Immature natural killer cell (primary cell): ENCODE results near the gene C10orf71. TPM values are rescaled to one million over a fixed set of nuclear protein-coding genes. Genes with fewer than 3 reads are reported as not detected.

Experiments
- DNase-seq, 3 donors: peaks; one replicate each; pipeline ENCODE4 v3.0.0; 2022; ENCODE audit warnings: mixed read lengths in 1 of 3
- H3K27ac Mint-ChIP-seq, 6 donors: one replicate each; pipeline ENCODE4 v1.8.0; 2020; ENCODE audit warnings: mixed read lengths in 6 of 6, mild to moderate bottlenecking in 5 of 6, inconsistent platforms in 4 of 6, moderate library complexity in 3 of 6
- H3K27me3 Mint-ChIP-seq, 3 donors: one replicate each; pipeline ENCODE4 v1.8.0; 2020 to 2021; ENCODE audit warnings: low read depth in 3 of 3, mild to moderate bottlenecking in 3 of 3, mixed read lengths in 3 of 3, moderate library complexity in 3 of 3, inconsistent platforms in 1 of 3
- H3K36me3 Mint-ChIP-seq, 3 donors: one replicate each; pipeline ENCODE4 v1.8.0; 2020; ENCODE audit warnings: mixed read lengths in 3 of 3, inconsistent platforms in 2 of 3, mild to moderate bottlenecking in 2 of 3
- H3K4me1 Mint-ChIP-seq, 2 donors: one replicate each; pipeline ENCODE4 v1.8.0; 2020; ENCODE audit warnings: inconsistent platforms in 2 of 2, mild to moderate bottlenecking in 2 of 2, mixed read lengths in 2 of 2, moderate library complexity in 1 of 2
- H3K4me3 Mint-ChIP-seq, 5 donors: one replicate each; pipeline ENCODE4 v1.8.0; 2020; ENCODE audit warnings: mild to moderate bottlenecking in 5 of 5, mixed read lengths in 5 of 5, inconsistent platforms in 3 of 5, moderate library complexity in 3 of 5
- H3K9me3 Mint-ChIP-seq, 6 donors: one replicate each; pipeline ENCODE4 v1.8.0; 2020; ENCODE audit warnings: mild to moderate bottlenecking in 6 of 6, mixed read lengths in 6 of 6, inconsistent platforms in 4 of 6, moderate library complexity in 3 of 6
- polyA plus RNA-seq, 3 donors: library from polyadenylated mRNA; unstranded; fragments of 300-500 nt; fragmentation: Illumina TruSeq; gene quantifications; one replicate each; pipeline ENCODE4 v1.2.3, GENCODE V29; 2021

C10orf71 gene
- polyA plus RNA-seq, result not detected

- Mint-ChIP-seq H3K9me3 (no peaks in the 10 kb centered on the region), H3K27ac (peak within 1 kb of the TSS in 4 of 6 donors; percentile 22 to 57 (median 37)), H3K4me3 (no peak within 1 kb of the TSS), H3K27me3 (peaks cover 0 to 11% (median 6%) of the 10 kb centered on the region in 3 donors), H3K4me1 (peaks cover 24 to 28% of the 10 kb centered on the region in 2 donors), H3K36me3 (peaks cover 0 to 3% (median 0%) of the 10 kb centered on the region in 3 donors)
- no peak for DNase-seq
Observed at GRCh38 chr10:49298983-49299815, at the start of gene C10orf71. C10orf71 (plus strand) TSS chr10:49299170; CDS start chr10:49322546, 23,376 bp downstream.

- Mint-ChIP-seq H3K4me3 (peak overlapping the region in 1 of 5 donors; percentile 1), H3K36me3 (peaks cover 0 to 5% (median 3%) of the 10 kb centered on the region in 3 donors)
- DNase-seq, result no peak
Observed at GRCh38 chr10:49252313-49253034, 46.5 kb upstream of the C10orf71 start.

GRCh38 chr10:49253340-49253906, 45.5 kb upstream of the C10orf71 start:
- Mint-ChIP-seq H3K36me3 (peaks cover 0 to 3% (median 0%) of the 10 kb centered on the region in 3 donors), H3K27ac (no peak overlapping the region), H3K4me3 (no peak overlapping the region), H3K27me3 (peaks cover 0 to 3% (median 0%) of the 10 kb centered on the region in 3 donors), H3K4me1 (peaks cover 4 to 20% of the 10 kb centered on the region in 2 donors), H3K9me3 (no peaks in the 10 kb centered on the region)
- peak; percentile 18 to 39 (median 26) for DNase-seq

More at GRCh38 chr10:49252313-49253034, 46.5 kb upstream of the C10orf71 start:
- Mint-ChIP-seq H3K4me1 (peaks cover 0 to 10% of the 10 kb centered on the region in 2 donors), H3K27ac (peak overlapping the region in 4 of 6 donors; percentile 5 to 74 (median 28)), H3K27me3 (peaks cover 0 to 3% (median 0%) of the 10 kb centered on the region in 3 donors), H3K9me3 (peaks cover 0 to 4% (median 0%) of the 10 kb centered on the region in 6 donors)

- no peak for DNase-seq
- Mint-ChIP-seq H3K36me3 (peaks cover 0 to 3% (median 0%) of the 10 kb centered on the region in 3 donors), H3K4me3 (no peak overlapping the region), H3K27me3 (no peaks in the 10 kb centered on the region), H3K4me1 (peaks cover 8 to 23% of the 10 kb centered on the region in 2 donors), H3K9me3 (no peaks in the 10 kb centered on the region), H3K27ac (no peak overlapping the region)
Observed at GRCh38 chr10:49254150-49254549, 44.8 kb upstream of the C10orf71 start.

- Mint-ChIP-seq H3K4me1 (peaks cover 8 to 23% of the 10 kb centered on the region in 2 donors), H3K27me3 (no peaks in the 10 kb centered on the region), H3K9me3 (no peaks in the 10 kb centered on the region), H3K4me3 (no peak overlapping the region), H3K36me3 (peaks cover 0 to 3% (median 0%) of the 10 kb centered on the region in 3 donors), H3K27ac (no peak overlapping the region)
- DNase-seq, result peak; percentile 77 to 85 (median 77)
Observed at GRCh38 chr10:49254556-49255318, 44.2 kb upstream of the C10orf71 start.

GRCh38 chr10:49255883-49256282, 43.1 kb upstream of the C10orf71 start:
- H3K4me1 Mint-ChIP-seq, result peaks cover 8 to 25% of the 10 kb centered on the region in 2 donors
- H3K27ac Mint-ChIP-seq, result peak overlapping the region in 2 of 6 donors; percentile 60 to 68
- peaks cover 0 to 3% (median 0%) of the 10 kb centered on the region in 3 donors for H3K36me3 Mint-ChIP-seq
- H3K27me3 Mint-ChIP-seq, result no peaks in the 10 kb centered on the region
- no peak for DNase-seq
- peak overlapping the region in 1 of 5 donors; percentile 52 for H3K4me3 Mint-ChIP-seq
- H3K9me3 Mint-ChIP-seq, result no peaks in the 10 kb centered on the region

- Mint-ChIP-seq H3K27ac (peak overlapping the region in 1 of 6 donors; percentile 14), H3K9me3 (no peaks in the 10 kb centered on the region), H3K27me3 (no peaks in the 10 kb centered on the region), H3K4me3 (peak overlapping the region in 1 of 5 donors; percentile 32), H3K36me3 (peaks cover 0 to 3% (median 0%) of the 10 kb centered on the region in 3 donors), H3K4me1 (peaks cover 15 to 28% of the 10 kb centered on the region in 2 donors)
- no peak for DNase-seq
Observed at GRCh38 chr10:49257154-49257553, 41.8 kb upstream of the C10orf71 start.

GRCh38 chr10:49257626-49258349, 41.2 kb upstream of the C10orf71 start:
- no peak overlapping the region for H3K4me3 Mint-ChIP-seq
- peaks cover 22 to 29% of the 10 kb centered on the region in 2 donors for H3K4me1 Mint-ChIP-seq
- H3K9me3 Mint-ChIP-seq, result no peaks in the 10 kb centered on the region
- H3K36me3 Mint-ChIP-seq, result peaks cover 0 to 3% (median 0%) of the 10 kb centered on the region in 3 donors
- H3K27me3 Mint-ChIP-seq, result no peaks in the 10 kb centered on the region
- DNase-seq, result no peak
- H3K27ac Mint-ChIP-seq, result peak overlapping the region in 2 of 6 donors; percentile 23 to 56

- H3K9me3 Mint-ChIP-seq, result no peaks in the 10 kb centered on the region
- H3K4me3 Mint-ChIP-seq, result no peak overlapping the region
- H3K36me3 Mint-ChIP-seq, result peaks cover 0 to 3% (median 0%) of the 10 kb centered on the region in 3 donors
- peaks cover 27 to 35% of the 10 kb centered on the region in 2 donors for H3K4me1 Mint-ChIP-seq
- no peaks in the 10 kb centered on the region for H3K27me3 Mint-ChIP-seq
- H3K27ac Mint-ChIP-seq, result peak overlapping the region in 2 of 6 donors; percentile 3 to 23
- no peak for DNase-seq
Observed at GRCh38 chr10:49258350-49258683, 40.7 kb upstream of the C10orf71 start.

- H3K4me1 Mint-ChIP-seq, result peaks cover 52 to 53% of the 10 kb centered on the region in 2 donors
- no peak overlapping the region for H3K4me3 Mint-ChIP-seq
- H3K27ac Mint-ChIP-seq, result peak overlapping the region in 2 of 6 donors; percentile 34 to 45
Observed at GRCh38 chr10:49260644-49261296, 38.2 kb upstream of the C10orf71 start.

GRCh38 chr10:49263591-49263990, 35.4 kb upstream of the C10orf71 start:
- H3K27ac Mint-ChIP-seq, result peak overlapping the region; percentile 35 to 93 (median 78)
- H3K4me1 Mint-ChIP-seq, result peaks cover 37 to 50% of the 10 kb centered on the region in 2 donors
- peak overlapping the region; percentile 51 to 80 (median 56) for H3K4me3 Mint-ChIP-seq
- H3K36me3 Mint-ChIP-seq, result peaks cover 14 to 19% (median 16%) of the 10 kb centered on the region in 3 donors
- peak; percentile 38 to 52 (median 38) for DNase-seq
- H3K9me3 Mint-ChIP-seq, result peaks cover 15 to 26% (median 21%) of the 10 kb centered on the region in 6 donors
- H3K27me3 Mint-ChIP-seq, result peaks cover 0 to 6% (median 0%) of the 10 kb centered on the region in 3 donors

More at GRCh38 chr10:49260644-49261296, 38.2 kb upstream of the C10orf71 start:
- Mint-ChIP-seq H3K27me3 (no peaks in the 10 kb centered on the region), H3K9me3 (peaks cover 7 to 9% (median 8%) of the 10 kb centered on the region in 6 donors), H3K36me3 (peaks cover 6 to 8% (median 7%) of the 10 kb centered on the region in 3 donors)
- DNase-seq, result no peak
